Lower leg skin (tissue), 4 donors: ENCODE measurements around the gene RSBN1L. TPM values are rescaled to one million over a fixed set of nuclear protein-coding genes. Genes with fewer than 3 reads are reported as not detected.

Source experiments
- DNase-seq, 2 donors: peaks; one replicate each; pipeline ENCODE4 v3.0.0-alpha.2; 2019; ENCODE audit warnings: low spot score in 2 of 2
- H3K4me3 ChIP-seq: fragments of 200-600 bp; sonication (generic); 2 replicates; pipeline ENCODE4 v1.5.1; 2017; ENCODE audit warnings: mild to moderate bottlenecking, low read depth; ENCODE audit not compliant: poor library complexity, severe bottlenecking
- CTCF ChIP-seq, 3 donors: fragments of 450-650 bp; IDR thresholded peaks; one replicate each; pipeline ENCODE4 v1.5.1; 2016; ENCODE audit warnings: antibody characterized with exemption in 3 of 3, mild to moderate bottlenecking in 3 of 3, moderate library complexity in 2 of 3
- POLR2A ChIP-seq, 2 donors: fragments of 450-650 bp; IDR thresholded peaks; one replicate each; pipeline ENCODE4 v1.6.1; 2016 to 2017; ENCODE audit warnings: antibody characterized with exemption in 2 of 2, mild to moderate bottlenecking in 1 of 2, moderate library complexity in 1 of 2
- WGBS, 2 donors: methylation state at CpG; one replicate each; pipeline ENCODE4 v1.1.5; 2018; 5-methylcytosine and 5-hydroxymethylcytosine counted together
- intact Hi-C: fragments of 100-400 bp; cut with DNase I; formaldehyde crosslinking; loops from one replicate; pipeline ENCODE4 v1.15.0; 2023; ENCODE audit warnings: low total_unique reads
- total RNA-seq, 4 donors: library from RNA; depleted of rRNA; stranded (reverse); fragments of >200 nt; gene quantifications; one replicate each; pipeline ENCODE4 v1.1.0, GENCODE V29; 2016

The RSBN1L gene
- total RNA-seq, 4 donors from 2014 or later = 17.3 to 34.8 (median 25.7) TPM

- intact Hi-C loops = no loop called here
- WGBS, 2 donors = 90 to 92% methylated on average over 3 of the region's 3 CpGs
- no peak for DNase-seq
- TF ChIP-seq CTCF (IDR thresholded peaks at IDR 0.05) = no peak
- no peak for TF ChIP-seq POLR2A (IDR thresholded peaks at IDR 0.05)
- no peak overlapping the region for H3K4me3 ChIP-seq
Observed at GRCh38 chr7:77738871-77739270, 42.6 kb downstream of the RSBN1L start.

- 58 to 65% methylated on average over 1 of the region's 1 CpG for WGBS, 2 donors
- no peak for TF ChIP-seq CTCF (IDR thresholded peaks at IDR 0.05)
- no peak for TF ChIP-seq POLR2A (IDR thresholded peaks at IDR 0.05)
- intact Hi-C loops = no loop called here
- no peak overlapping the region for H3K4me3 ChIP-seq
- DNase-seq = no peak
Observed at GRCh38 chr7:77740257-77740656, 44.0 kb downstream of the RSBN1L start.

GRCh38 chr7:77743518-77743917, 47.3 kb downstream of the RSBN1L start:
- 98 to 100% methylated on average over 1 of the region's 1 CpG for WGBS, 2 donors
- no peak for TF ChIP-seq CTCF (IDR thresholded peaks at IDR 0.05)
- TF ChIP-seq POLR2A (IDR thresholded peaks at IDR 0.05) = no peak
- intact Hi-C loops = no loop called here

GRCh38 chr7:77745746-77746145, 49.5 kb downstream of the RSBN1L start:
- intact Hi-C loops = no loop called here
- no peak for DNase-seq
- no peak for TF ChIP-seq CTCF (IDR thresholded peaks at IDR 0.05)
- no peak for TF ChIP-seq POLR2A (IDR thresholded peaks at IDR 0.05)
- WGBS, 2 donors = 90 to 97% methylated on average over 4 of the region's 4 CpGs
- H3K4me3 ChIP-seq = no peak overlapping the region

More at GRCh38 chr7:77743518-77743917, 47.3 kb downstream of the RSBN1L start:
- H3K4me3 ChIP-seq = no peak overlapping the region
- no peak for DNase-seq

GRCh38 chr7:77746164-77746823, 50.0 kb downstream of the RSBN1L start:
- TF ChIP-seq POLR2A (IDR thresholded peaks at IDR 0.05) (no peak), CTCF (IDR thresholded peaks at IDR 0.05) (no peak)
- no peak for DNase-seq
- WGBS, 2 donors = 95 to 99% methylated on average over 6 of the region's 6 CpGs
- intact Hi-C loops = no loop called here
- no peak overlapping the region for H3K4me3 ChIP-seq

GRCh38 chr7:77746824-77747165, 50.5 kb downstream of the RSBN1L start:
- no peak for DNase-seq
- WGBS, 2 donors = 96 to 97% methylated on average over 2 of the region's 2 CpGs
- no peak overlapping the region for H3K4me3 ChIP-seq
- TF ChIP-seq CTCF (IDR thresholded peaks at IDR 0.05) = no peak
- TF ChIP-seq POLR2A (IDR thresholded peaks at IDR 0.05) = no peak
- intact Hi-C loops = no loop called here
